T-helper 9 cell (primary cell): Measurements from ENCODE around the gene IL12A.

Source experiments
- DNase-seq: peaks from one replicate; pipeline ENCODE4 v3.0.0-alpha.2; 2020

The IL12A gene

GRCh38 chr3:159989973-159990846 lies 1.6 kb downstream of the IL12A start:
- no peak for DNase-seq

DNA sequence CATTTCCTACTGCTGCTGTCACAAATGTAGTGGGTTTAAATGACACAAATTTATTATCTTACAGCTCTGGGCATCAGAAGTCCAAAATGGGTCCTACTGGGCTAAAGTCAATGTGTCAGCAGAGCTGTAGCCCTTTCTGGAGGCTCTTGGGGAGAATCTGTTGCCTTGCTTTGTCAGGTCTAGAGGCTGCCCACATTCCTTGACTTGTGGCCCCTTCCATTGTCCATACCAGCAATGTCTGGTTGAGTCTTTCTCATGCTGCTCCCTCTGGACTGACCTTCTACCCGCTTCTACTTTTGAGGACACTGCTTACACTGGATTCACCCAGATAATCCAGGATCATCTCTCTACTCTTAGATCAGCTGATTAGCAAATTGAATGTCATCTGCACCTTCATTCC lies 3.0 kb downstream of the IL12A start:
- DNase-seq, result no peak

DNA sequence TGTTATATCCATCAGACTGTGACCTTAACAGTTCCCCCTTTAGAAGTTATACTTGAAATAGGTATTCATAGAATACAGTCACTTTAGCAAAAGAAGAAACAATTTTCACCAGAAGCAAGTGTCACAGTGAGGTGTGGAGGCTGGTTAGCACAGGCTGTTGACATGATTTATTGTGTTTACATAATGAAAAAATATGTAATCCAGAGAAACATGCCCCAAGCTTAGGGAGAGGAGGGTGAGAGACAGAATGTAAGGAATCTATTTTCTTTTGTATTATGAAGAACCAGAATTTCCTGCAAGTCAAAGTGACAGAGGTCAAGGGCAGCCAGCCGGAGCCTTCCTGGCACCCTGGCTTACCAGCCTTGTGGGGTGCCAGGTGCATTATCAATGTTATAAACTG lies 4.0 kb downstream of the IL12A start:
- no peak for DNase-seq

GRCh38 chr3:159994182-159994581 lies 5.5 kb downstream of the IL12A start:
- no peak for DNase-seq

DNA sequence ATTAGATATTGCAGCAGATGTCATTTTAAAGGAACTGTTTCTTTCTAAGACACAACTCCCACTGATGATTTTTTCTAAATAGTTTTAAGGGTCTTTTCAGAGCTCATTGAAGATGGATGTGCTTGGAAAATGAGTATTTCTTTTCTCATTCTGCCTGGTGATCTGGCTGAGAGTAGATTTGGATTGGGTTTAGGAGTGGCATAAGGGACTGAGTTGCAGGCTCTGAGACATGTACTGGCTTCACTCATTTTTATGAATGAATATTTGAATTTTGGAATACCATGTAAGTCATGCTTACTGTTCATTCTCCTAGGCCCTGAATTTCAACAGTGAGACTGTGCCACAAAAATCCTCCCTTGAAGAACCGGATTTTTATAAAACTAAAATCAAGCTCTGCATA lies 6.5 kb downstream of the IL12A start:
- no peak for DNase-seq

DNA sequence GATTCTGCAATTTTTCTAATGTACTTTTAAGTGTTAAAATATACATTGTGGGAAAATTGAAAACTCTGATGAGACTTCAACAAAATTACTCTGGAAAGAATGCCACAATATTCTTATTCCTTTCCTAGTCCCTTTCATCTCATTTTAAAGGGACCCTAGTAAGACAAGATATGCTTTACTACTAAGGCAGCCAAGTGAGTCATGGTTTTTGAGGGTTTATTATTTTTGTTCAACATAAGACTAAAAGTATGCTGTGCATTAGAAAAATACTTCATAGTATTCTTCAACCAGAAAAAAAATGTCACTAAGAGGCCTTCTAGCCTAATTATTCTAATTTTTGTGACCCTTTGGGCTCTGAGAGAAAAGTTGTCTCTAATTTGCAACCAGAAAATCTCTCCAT lies 7.4 kb downstream of the IL12A start:
- DNase-seq, result no peak

DNA sequence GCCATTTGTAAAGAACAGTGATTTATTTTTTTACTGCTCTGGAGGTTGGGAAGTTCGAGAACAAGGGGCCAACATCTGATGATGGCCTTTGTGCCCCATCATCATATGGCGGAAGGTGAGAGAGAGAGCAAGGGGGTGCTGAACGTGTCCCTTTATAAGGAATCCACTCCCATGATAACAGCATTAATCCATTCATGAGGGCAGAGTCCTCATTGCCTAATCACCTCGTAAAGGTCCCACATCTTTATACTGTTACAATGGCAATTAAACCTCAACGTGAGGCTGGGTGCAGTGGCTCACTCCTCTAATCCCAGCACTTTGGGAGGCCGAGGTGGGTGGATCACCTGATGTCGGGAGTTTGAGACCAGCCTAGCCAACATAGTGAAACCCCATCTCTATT lies 8.3 kb downstream of the IL12A start:
- DNase-seq, result no peak

DNA sequence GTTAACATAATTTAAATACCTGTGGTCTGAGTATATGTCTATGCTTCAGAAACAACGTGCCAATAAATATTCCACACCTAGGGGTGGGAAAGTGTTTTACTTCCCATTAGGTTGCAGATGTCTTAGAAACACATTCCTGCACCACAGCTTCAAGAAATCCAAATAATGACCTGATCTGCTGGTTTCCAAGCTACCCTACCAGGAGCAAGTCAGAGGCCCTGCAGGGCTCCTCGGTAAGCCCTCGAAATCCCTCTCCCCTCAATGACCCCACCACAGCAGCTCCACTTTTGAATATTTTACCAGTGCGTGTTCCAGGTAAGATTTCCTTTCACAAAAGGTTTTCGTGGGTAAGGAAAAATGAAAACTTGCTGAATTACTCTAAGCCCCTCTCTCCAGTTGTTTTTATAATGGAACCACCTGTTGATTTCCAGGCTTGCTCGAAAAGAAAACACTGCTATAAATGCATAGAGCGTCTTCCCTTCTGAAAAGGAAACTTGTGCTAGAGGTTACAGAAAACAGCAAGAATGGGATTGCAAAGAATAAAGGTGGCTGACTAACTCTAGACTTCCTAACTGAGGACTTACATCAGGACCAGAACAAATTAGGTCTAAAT lies 12.6 kb downstream of the IL12A start:
- no peak for DNase-seq

DNA sequence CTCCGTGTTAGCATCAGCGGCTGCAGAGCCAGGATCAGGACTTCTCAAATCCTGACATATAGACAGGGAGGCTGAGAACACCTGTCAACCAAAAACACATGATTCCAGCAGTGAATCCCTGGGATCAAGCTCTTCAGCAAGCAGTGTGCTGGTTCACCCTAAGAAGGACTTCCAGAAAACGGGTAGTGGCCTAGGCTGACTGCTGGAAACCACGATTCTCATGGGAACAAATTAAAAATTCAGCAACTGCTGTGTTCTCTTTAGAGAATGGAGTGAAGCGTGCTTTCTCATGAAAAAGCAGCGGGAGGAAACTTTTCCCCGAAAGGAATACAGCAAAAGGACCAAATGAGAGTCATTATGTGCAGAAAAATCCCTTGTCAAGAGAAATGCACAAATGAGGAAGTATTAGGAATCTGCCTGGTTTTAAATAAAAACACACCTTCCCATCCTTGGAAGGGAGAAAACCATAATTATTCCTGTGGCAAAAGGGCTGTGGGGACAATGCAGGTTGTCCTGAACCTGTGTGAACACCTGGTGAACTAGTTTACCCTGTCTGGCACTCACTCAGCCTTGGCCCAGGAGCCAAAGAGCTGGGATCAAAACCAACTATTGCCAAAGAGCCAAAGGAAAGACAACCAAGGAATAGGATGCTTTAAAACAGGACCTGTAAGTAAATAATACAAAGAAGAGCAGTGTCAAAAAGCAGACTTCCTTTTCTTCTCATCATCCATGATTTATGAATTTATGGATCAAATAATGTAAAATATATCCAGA lies 13.4 kb downstream of the IL12A start:
- DNase-seq, result no peak

- no peak for DNase-seq
These were observed 15.0 kb downstream of the IL12A start for GRCh38 chr3:160003520-160004128.

DNA sequence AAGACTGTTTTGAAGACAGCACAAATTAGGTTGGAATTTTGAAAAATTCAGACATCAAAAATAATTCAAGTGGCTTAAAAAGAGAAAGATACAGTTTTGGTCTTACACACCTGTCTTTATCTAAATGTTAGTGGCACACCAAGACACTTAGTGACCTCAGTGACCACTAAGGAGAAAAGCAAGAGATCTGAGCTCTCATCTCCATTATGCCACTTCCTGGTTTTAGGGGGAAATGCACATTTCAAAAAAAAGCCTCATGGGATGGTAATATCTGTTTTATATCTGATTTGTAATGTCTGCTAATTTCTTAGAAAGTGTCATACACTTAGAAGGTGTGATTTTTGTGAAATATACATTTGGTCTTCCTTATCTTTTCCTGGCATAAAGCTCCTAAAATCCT lies 16.4 kb downstream of the IL12A start:
- no peak for DNase-seq

- DNase-seq, result no peak
These were observed 17.9 kb downstream of the IL12A start for GRCh38 chr3:160006282-160007163.

GRCh38 chr3:160008961-160009360 lies 20.3 kb downstream of the IL12A start:
- no peak for DNase-seq

GRCh38 chr3:160009525-160009924 lies 20.9 kb downstream of the IL12A start:
- DNase-seq, result no peak

GRCh38 chr3:160010578-160010977 lies 21.9 kb downstream of the IL12A start:
- DNase-seq, result no peak

DNA sequence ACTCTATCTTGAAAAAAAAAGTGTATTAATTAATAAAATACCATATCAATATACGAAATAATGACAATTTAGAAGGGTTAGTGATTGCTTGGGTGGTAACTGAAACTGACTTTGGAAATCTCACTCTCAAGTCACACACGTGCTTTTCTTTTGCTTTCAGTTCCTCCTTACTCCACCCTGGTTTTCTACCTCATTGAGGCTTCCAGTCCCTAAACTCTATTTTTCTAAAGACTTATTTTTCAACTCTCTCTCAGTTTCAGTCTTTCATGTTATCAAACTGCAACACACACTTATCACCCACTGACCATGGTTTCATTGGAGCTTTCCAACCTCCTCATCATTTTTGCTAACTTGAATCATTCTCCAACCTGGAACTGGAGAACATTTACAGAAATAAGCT lies 23.5 kb downstream of the IL12A start:
- no peak for DNase-seq

DNA sequence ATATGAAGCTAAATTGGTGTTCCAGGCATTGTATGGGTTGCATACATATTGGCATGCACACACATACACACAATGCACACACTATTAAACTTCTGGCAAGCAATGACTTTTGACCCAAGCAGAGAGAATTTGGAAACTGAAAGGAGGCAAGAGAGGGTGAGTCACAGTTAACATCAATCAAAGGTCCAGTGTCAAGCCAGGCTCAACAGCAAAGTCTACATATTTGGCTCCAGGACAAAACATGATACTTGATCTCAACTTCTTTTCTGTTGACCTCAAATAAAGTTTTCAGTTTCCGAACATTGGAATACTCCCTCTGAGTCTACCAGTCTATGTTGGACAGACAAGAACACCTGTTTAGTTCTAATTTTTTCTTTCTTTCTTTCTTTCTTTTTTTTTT lies 28.3 kb downstream of the IL12A start:
- DNase-seq, result no peak

DNA sequence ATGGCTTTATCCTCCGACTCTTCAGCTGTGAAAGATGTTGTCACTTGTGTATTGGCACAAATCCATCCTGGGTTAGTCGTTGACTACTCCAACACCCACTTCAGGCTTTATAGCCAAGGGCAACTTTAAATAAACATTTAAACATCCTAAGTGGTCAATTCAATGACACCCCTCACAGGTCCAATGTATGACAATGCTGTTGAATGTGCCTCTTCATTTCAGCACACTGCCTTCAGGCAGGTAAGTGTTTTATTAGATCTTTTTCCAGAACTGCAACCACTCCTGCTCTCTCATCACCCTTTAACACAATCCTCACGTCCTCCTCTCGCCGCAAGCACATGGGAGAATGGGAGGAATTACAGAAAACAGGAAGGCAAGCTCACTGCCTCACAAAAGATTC lies 30.3 kb downstream of the IL12A start:
- no peak for DNase-seq

GRCh38 chr3:160020057-160020711 lies 31.5 kb downstream of the IL12A start:
- no peak for DNase-seq

GRCh38 chr3:160022068-160022467 lies 33.4 kb downstream of the IL12A start:
- DNase-seq, result no peak

- DNase-seq, result no peak
These were observed 34.8 kb downstream of the IL12A start for GRCh38 chr3:160023476-160023875.
